UCSD-AML1 (cell line): ENCODE measurements around the gene PPT2.
"Not testable (repeated sequence)": the region's sequence is repeated elsewhere in the genome, so short reads cannot be mapped to it uniquely, and the experiment has no call there.

Source experiments
- DNase-seq: peaks from one replicate; lab custom pipeline; 2025; ENCODE audit not compliant: unreplicated experiment; lab: John Stamatoyannopoulos, UW

Gene PPT2

DNA sequence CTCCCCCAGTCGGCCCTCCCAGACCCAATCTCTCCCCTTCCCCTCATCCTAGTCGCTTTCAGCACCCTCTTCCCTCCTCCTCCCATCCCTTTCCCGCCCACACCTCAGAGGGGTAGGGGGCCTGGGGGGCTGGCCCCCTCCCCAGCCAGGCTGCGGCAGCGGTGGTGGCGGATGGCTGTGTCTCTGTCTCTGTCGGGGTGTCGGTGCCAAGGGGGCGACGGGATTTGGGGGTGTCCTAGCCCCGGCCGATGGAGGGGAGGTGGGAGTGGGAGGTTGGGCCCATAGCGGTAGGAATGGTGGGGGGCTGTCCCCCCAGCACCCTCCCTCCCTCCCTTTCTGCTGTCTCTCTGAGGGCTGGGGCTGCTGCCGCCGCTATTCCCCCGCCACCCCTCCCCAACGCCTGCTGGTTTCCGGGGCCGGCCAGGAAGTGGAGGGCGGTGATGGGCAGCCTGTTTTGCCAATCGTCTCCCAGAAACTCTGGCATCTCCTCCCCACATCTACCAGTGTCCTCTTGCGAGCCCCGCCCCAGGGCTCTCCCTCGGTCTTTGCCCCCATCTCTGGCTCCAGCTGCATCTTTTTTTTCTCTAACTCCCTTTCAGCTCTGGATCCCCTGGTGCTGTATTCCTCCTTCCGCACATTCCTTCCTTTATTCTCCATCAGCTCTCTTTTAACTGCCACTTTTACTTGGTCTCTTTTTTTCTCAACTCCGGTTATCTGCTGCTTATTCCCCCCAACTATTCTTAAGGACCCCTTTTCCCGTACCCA, 22.0 kb downstream of the PPT2 start, which contains the start of gene AGPAT1:
TSS of gene AGPAT1 (minus strand) at position 374 of the 765 bp plus-strand sequence. CDS start 4,588 bp downstream, outside the sequence.
- DNase-seq: peak; percentile 95

DNA sequence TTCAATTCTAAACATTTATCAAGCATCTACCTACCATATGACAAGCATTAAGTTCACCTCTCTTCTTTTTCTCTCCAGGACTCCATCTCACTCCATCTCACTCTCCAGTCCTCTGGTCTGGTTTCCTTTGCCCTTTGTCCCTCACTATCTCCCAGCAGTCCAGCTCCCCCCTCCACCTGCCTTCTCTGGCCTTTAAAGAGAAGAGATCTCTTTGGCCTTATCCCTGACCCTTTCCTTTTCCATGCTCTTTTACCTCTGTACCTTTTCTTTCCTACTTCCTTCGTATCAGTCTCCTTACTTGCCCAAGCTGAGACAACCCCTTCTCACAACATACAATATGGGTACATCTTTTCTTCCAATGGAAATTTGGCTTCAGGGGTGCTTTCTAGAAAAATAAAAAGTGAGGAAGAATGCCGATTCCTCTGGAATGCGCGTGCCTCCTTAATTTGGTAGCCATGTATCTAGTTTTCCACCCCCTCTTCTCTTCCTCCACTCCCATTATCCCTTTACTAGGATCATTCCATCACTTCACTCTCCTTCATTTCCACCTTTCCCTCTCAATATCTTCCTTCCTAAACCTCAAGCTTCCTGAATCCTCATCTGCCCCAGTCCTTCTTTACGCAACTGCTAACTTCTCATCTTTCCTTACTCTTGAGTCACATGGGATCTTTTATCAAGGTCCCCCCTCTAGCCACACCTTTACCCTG, 22.7 kb downstream of the PPT2 start:
- DNase-seq: no peak

DNA sequence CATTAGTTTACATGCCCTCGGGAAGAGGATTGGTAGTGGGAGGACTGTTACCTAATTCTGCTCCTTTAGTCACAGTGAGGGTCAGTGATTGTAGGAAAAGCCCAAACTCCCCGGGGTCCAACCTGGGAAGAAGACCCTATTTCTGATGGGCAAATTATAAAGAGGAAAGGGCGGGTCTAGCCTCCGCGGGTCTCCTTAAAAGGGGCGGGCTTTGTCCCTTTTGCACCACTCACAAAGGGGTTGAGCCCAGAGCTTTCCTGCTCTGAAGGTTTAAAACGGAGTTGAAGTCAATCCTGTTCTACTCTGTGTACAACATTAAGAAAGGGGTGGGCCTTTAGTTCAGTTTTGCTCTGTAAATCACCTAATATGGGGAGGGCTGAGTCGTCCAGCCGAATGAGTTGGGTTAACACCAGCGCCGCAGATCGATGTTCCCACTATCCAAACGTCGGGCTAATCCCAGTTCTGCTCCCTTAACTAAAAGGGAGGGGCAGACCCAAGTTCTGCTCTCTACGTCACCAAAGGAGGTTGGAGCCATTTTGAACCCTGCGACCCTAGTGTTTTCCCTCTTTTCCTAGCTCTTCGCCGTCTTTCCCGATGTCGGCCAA, 23.3 kb downstream of the PPT2 start:
- peak; percentile 71 for DNase-seq

DNA sequence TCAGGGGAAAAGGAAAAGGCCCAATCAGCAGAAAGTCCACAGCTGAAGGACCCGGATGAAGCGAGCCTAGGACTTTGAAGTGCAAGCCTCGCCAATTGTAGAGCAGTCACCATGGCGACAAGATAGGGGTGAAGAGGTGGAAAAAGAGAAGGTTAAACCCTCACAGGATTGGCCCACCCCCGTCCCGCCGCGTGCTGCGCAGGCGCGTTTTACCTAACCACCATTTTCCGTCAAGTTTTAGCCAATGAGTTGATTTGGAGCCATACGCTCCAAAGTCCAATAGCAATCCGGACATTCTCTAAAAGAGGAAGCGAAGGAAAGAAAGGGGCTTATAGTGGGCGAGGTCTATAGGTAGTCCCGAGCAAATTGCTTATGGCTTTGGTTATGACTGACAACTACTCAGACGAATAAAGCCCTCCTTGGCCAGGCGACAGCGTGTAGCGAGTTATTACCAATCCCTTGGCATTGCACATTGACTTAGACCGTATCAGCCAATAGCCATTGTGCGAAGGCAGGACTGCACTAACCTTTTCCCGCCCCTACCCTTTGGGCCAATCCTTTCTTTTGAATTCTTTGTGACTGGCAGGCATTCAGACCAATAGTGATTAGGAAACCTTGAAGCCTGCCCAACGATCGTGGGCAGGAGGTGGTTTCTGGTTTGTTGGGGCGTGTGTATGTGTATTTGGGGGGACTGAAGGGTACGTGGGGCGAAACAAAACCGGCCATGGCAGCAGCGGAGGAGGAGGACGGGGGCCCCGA, 24.0 kb downstream of the PPT2 start, which contains the start of gene RNF5:
TSS of gene RNF5 (plus strand) at position 618 of the 759 bp plus-strand sequence. CDS start at position 725, 107 bp downstream.
- DNase-seq: peak; percentile 94

DNA sequence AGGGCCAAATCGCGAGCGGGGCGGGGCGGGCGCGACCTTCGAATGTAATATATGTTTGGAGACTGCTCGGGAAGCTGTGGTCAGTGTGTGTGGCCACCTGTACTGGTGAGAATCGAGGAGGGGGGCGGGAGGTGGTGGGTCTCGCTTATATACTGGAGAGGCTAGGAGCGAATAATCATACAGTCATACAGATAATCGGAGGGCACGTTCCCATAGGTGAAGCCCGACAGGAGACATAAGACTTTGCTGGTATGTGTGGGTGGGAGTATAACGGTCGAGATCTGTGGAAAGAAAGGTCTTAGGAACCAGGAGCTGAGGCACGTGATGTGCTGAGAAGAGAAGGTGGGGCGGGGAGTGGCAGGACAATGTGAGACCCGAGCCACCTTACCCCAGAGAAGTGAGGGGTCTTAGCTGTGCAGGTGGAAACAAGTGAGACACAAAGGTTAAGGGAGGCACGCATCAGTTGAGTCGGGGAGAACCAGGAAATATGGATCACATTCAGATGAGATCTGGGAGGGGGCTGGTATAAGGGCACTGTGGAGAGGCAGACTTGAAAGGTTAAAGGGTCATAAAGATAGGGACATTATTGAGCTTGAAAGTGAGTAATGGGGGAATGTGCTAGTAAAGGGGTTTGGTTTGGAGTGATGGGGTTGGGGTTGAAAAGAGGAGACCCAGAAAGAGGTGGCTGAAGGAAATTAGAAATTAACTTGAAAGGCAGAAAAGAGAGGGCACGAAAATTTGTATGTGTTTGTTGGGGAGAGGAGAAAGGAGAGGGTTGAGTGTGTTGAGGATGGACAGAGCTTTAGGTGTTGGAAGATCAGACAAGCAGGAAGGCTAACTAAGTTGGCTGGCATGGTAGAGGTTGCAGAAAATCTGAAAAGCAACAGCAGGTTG, 24.9 kb downstream of the PPT2 start:
- DNase-seq: no peak

DNA sequence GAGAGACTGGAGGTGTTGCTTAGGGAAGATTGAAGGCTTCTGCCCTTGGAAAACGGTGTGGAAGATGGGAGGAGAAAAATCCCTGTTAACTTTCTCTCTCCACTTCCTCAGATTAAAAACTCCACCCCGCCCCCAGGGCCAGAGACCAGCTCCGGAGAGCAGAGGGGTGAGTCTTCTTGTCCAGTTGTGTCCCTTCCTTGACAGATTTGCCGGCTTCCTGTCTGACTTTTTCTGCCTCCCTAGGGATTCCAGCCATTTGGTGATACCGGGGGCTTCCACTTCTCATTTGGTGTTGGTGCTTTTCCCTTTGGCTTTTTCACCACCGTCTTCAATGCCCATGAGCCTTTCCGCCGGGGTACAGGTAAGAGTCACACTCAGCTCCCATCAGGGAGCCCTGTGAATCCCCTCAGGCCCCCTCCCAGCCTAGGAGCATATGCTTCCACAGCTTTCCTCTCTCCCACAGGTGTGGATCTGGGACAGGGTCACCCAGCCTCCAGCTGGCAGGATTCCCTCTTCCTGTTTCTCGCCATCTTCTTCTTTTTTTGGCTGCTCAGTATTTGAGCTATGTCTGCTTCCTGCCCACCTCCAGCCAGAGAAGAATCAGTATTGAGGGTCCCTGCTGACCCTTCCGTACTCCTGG, 25.9 kb downstream of the PPT2 start:
- no peak for DNase-seq

DNA sequence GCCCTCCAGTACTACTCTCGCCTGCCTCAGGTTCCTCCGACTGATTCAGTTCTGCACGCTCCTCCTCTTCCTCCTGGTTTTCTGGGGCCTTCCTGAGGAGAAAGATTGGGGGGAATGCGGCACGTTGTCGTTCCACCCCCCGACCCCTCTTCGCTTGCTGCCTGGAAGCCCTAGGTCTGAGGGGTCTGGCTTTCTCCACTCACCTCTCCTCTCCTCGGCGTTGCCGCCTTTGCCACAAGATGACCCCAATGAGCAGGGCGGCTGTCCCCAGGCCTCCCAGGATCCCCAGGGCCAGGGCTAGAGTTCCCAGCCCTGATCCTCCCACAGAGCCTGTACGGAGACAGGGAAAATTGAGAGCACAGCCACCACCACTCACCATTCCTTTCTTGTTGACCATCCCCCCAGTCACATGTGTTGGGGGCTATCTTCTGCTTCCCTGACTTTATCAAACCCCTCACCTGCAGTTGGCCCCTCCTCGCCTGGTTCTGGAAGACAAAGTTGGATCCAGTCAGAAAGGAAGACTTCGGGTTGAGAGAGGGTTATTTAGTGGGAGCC, 27.3 kb downstream of the PPT2 start:
- DNase-seq: no peak

DNA sequence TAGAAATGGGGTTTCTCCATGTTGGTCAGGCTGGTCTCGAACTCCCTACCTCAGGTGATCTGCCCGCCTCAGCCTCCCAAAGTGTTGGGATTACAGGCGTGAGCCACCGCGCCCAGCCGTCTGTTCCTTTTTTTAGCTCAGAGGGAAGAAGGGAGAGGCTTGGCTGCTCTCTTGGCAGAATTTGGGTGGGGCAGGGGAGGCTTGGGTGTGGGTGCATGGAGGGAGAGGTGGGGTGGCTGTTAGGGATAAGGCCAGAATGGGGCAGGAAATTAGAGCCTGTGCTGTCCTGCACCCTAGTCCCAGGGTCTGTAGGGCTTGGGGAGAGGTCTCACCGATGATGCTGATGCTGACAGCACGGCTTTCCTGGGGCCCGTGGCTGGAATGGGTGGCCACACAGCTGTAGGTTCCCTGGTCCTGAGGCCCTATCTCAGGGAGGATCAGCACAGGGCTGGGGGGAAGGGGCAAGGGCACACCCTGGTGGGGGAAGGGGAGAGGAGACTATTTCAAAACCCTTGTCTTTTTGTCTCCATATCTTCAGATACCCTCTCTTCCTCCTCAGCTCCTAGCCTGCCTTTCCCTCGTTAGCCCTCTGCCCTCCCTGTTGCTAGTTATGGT, 28.1 kb downstream of the PPT2 start:
- DNase-seq: no peak

DNA sequence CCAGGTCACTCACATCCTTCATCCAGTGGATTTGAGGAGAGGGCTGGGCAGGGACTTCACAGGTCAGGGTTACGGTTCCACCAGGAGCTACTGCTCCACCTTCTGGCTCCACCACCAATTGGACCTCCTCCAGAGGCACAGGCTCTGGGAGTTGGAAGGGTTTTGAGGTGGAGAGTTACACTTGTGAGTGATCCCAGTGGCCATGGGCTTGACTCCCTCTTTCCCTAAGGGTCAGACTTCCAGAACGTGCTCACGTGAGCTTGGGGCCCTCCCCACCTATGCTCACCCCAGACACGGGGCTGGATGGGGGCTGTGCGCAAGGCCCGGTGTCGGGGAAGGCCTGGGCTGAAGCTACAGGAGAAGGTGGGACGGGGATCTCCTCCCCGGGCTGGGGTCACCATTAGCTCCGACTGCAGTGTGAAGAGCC, 28.6 kb downstream of the PPT2 start:
- no peak for DNase-seq

DNA sequence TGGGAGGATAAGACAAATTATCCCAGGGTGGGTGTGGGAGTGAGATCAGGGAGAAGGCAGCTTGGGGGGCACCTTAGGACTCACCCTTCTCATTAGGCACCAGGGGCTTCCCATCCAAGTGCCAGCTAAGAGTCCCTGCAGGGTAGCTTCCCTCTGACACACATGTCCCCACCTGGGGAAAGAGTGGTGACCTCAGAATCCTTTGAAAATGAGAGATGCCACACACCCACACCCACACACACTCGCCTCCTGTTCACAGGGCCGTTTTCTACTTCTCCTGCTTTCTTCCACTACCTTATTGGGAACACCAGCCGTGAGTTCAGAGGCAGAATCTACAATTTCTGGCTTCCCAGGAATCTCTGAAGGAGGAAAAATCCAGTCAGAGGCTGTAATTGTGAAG, 29.1 kb downstream of the PPT2 start:
- DNase-seq: no peak

DNA sequence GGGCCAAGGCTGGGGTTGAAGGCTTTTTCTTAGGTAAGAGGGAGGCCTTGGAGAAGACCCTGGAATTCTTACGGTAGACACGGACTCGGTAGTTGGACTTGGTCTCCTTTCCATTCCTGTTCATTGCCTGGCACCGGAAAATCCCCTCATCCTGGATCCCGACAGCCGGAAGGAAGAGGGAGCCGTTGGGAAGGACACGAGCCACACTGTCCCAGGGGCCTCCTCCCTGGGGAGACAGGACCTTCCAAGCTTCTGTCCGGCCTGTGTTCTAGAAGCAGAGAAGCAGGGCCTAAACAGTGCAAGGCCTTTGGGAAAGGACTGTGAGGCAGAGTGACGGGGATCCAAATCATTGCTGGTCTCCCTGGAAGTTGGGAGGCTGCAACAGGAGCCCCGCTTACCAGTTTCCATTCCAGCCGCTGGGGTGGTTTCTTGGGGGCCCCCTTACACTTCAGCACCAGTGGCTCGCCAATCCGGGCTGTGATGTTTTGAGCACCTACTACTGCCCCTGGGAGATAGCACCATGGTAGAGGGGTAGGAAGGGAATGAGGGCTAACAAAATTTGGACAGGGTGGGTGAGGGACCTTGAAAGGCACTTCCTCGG, 29.6 kb downstream of the PPT2 start:
- DNase-seq: no peak

DNA sequence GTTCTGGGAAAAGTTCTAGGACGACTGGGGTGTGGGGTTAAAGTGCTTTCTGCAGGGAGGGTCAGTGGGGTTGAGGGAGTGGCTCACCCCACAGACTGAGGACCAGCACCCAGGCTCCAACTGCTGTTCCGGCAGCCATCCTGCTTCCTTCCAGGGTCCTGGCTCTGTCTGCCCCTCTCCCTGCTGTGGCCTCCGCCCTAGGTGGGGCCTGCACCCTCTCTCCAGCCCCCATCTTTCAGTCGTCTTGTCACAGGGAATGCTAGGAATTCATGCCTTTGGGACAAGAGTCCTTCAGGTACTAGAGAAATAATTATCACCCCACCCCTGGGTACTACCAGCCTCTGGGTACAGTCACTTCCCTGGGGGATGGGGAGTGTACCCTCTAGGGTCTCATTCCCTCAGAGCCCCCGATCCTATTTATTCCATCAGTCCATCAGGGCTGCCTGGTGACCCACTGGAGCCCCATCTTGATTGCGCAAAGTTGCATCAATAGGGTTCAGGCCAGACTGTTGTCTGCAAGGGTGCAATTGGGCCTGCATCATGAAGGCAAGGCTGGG, 30.2 kb downstream of the PPT2 start, which contains the start of gene AGER:
TSS of gene AGER (minus strand) at position 170 of the 557 bp plus-strand sequence. CDS start at position 139, 31 bp downstream.
- no peak for DNase-seq

DNA sequence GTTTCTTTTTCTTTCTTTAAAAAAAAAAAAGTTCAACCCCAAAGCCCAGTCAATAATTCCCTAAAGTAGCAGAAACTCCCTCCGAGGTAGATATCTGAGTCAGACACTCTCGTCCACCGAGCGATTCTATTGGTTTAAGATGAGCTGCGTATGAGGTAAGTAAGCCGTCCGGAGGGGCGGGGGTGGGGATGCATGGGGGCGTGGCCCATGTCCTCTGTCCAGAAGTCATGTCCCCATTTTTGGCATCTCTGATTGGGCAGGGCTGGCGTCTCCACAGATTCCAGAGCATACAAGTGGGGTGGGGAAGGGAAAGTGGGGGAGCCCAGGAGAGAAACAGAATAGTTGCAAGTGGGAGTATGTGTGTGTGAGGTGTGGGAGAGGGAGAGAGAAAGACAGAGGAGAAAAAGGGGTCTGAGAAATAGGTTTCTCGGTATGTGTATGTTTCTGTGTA, 31.8 kb downstream of the PPT2 start:
- not testable (repeated sequence) for DNase-seq

DNA sequence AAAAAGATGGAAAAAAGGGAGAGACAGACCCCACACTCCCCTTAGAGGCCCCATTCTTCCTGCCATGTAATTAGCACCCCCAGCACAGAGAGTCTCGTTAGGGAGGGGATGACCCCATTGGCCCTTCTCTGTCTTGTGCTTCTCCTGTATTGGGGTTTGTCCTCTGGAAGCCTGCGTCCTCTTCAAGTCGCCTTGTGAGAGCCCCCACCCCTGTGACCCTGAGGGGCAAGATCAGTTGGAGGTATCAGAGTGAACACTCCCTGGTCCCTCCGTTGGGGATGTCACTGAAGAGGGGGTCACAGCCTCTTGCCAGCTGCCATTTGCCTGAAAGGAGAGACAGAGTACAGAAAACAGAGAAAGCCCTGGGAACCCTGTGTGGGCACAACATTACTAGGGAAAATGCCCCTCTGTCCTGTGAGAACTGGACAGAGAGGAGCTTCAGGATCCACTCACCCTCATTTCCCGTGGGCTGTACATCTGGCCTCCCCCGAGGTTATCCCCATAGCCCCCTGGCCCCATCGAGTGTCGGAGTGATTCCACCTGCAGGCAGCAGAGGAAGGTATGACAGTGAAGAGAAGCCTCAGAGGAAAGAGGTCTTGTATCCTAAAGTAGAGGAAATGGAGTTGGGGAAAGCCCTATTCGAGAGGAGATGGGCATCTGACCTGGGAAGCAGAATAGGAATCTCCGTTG, 32.4 kb downstream of the PPT2 start:
- not testable (repeated sequence) for DNase-seq

DNA sequence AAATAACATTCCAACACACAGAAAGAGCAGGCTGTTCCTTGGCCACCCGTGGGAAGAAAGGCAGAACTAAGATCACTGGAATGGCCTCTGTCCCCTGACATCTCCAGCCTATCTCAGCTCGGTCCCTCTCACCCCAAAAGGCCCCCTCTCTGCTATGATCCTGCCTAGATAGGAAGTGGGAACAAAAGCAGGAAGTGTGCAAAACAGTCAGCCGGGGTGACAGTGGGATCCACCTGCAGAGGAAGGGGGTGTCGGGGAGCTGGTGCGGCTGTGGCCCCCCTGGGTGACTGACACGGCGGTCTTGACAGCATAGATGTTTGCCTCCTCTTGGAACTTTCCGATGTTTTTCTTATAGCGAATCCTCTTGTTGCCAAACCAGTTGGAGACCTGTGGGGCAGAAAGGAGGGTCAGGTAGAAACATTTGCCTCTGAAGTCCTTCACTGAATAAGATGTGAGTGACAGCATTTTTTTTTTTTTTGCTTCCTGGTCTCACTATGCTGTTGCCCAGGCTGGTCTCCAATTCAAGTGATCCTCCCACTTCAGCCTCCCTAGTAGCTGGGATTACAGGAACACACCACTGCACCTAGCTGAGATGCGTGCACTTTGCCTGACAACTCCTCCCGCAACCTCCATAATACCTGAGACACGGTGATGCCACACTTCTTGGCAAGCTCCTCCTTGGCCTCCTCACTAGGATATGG, 33.2 kb downstream of the PPT2 start:
- no peak for DNase-seq

DNA sequence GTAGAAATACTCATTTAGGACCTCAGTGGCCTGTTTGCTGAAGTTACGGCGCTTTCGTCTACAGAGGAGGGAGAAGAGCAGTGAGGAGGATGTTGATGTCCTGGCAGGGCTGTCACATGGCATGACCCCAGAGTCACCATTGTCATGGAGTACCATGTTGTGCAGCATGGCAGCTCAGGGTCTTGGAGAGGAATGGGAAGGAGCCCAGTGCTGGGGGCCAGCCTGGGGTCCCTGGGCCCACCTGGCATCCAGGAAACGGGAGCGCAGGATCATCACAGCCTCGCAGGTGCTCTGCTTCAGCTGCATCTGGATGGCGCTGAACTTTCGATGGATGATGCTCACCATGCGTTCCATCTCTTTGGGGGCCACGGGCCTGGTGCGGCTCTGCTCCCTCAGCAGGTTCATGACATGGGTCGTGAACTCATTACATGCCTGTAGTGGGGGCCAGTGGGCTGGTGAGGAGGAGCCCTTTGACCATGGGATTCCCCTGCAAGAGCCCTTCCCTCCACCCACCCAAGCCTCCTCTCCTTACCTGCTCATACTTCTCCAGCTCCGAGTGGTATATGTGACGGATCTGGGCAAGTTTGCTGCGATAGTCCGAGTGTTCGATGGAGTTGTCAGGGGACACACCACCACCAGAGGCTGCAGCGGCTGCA, 33.9 kb downstream of the PPT2 start:
- DNase-seq: not testable (repeated sequence)
